ENCODE measurements around the gene ZNF469. TPM values are rescaled to one million over a fixed set of nuclear protein-coding genes. Genes with fewer than 3 reads are reported as not detected.

The ZNF469 gene
- total RNA-seq, 2 experiments from 2014 or later = 1.1 to 1.2 TPM

GRCh38 chr16:88392616-88393015 is 9.9 kb downstream of the ZNF469 start:
- Mint-ChIP-seq H3K27ac (no peak overlapping the region), H3K9me3 (peaks cover 2% of the 10 kb centered on the region), H3K36me3 (no peaks in the 10 kb centered on the region), H3K4me1 (no peaks in the 10 kb centered on the region), H3K4me3 (no peak overlapping the region), H3K27me3 (no peaks in the 10 kb centered on the region)
- ATAC-seq (ENCODE audit: low read depth) = no peak
- no peak for DNase-seq
- POLR2A ChIA-PET = no interaction called here

- Mint-ChIP-seq H3K27ac (no peak overlapping the region), H3K27me3 (no peaks in the 10 kb centered on the region), H3K4me1 (no peaks in the 10 kb centered on the region), H3K4me3 (no peak overlapping the region), H3K36me3 (no peaks in the 10 kb centered on the region), H3K9me3 (peaks cover 3% of the 10 kb centered on the region)
- DNase-seq (no peak), ATAC-seq (ENCODE audit: low read depth) (no peak)
- POLR2A ChIA-PET = no interaction called here
These were observed 10.3 kb downstream of the ZNF469 start for GRCh38 chr16:88393034-88393433.

GRCh38 chr16:88393571-88393970 is 10.8 kb downstream of the ZNF469 start:
- no peak for ATAC-seq (ENCODE audit: low read depth)
- Mint-ChIP-seq H3K4me1 (no peaks in the 10 kb centered on the region), H3K27me3 (no peaks in the 10 kb centered on the region), H3K4me3 (no peak overlapping the region), H3K9me3 (peaks cover 7% of the 10 kb centered on the region), H3K27ac (no peak overlapping the region), H3K36me3 (no peaks in the 10 kb centered on the region)
- POLR2A ChIA-PET = no interaction called here
- DNase-seq = no peak

GRCh38 chr16:88394426-88394825 is 11.7 kb downstream of the ZNF469 start:
- peaks cover 7% of the 10 kb centered on the region for H3K9me3 Mint-ChIP-seq
- H3K27me3 Mint-ChIP-seq = no peaks in the 10 kb centered on the region
- H3K27ac Mint-ChIP-seq = no peak overlapping the region
- no peak overlapping the region for H3K4me3 Mint-ChIP-seq
- POLR2A ChIA-PET = no interaction called here
- DNase-seq = no peak
- H3K4me1 Mint-ChIP-seq = no peaks in the 10 kb centered on the region
- no peaks in the 10 kb centered on the region for H3K36me3 Mint-ChIP-seq
- ATAC-seq (ENCODE audit: low read depth) = no peak

- Mint-ChIP-seq H3K27me3 (no peaks in the 10 kb centered on the region), H3K9me3 (peaks cover 7% of the 10 kb centered on the region), H3K27ac (no peak overlapping the region), H3K4me3 (no peak overlapping the region), H3K4me1 (no peaks in the 10 kb centered on the region), H3K36me3 (no peaks in the 10 kb centered on the region)
- ATAC-seq (ENCODE audit: low read depth) = no peak
- POLR2A ChIA-PET = no interaction called here
- no peak for DNase-seq
These were observed 13.2 kb downstream of the ZNF469 start for GRCh38 chr16:88395669-88396584.

GRCh38 chr16:88398170-88398873 is 15.6 kb downstream of the ZNF469 start:
- POLR2A ChIA-PET = no interaction called here
- Mint-ChIP-seq H3K4me3 (no peak overlapping the region), H3K9me3 (peaks cover 11% of the 10 kb centered on the region), H3K36me3 (no peaks in the 10 kb centered on the region), H3K27ac (no peak overlapping the region), H3K4me1 (no peaks in the 10 kb centered on the region), H3K27me3 (no peaks in the 10 kb centered on the region)
- DNase-seq (no peak), ATAC-seq (ENCODE audit: low read depth) (no peak)

- ATAC-seq (ENCODE audit: low read depth) (no peak), DNase-seq (no peak)
- Mint-ChIP-seq H3K27me3 (no peaks in the 10 kb centered on the region), H3K36me3 (no peaks in the 10 kb centered on the region), H3K4me1 (no peaks in the 10 kb centered on the region), H3K9me3 (peaks cover 11% of the 10 kb centered on the region), H3K4me3 (no peak overlapping the region), H3K27ac (no peak overlapping the region)
- POLR2A ChIA-PET = no interaction called here
These were observed 16.1 kb downstream of the ZNF469 start for GRCh38 chr16:88398874-88399178.

- Mint-ChIP-seq H3K27ac (no peak overlapping the region), H3K27me3 (no peaks in the 10 kb centered on the region), H3K36me3 (no peaks in the 10 kb centered on the region), H3K4me1 (no peaks in the 10 kb centered on the region), H3K9me3 (peaks cover 11% of the 10 kb centered on the region), H3K4me3 (no peak overlapping the region)
- DNase-seq (no peak), ATAC-seq (ENCODE audit: low read depth) (no peak)
- POLR2A ChIA-PET = no interaction called here
These were observed 17.4 kb downstream of the ZNF469 start for GRCh38 chr16:88400186-88400585.

GRCh38 chr16:88401604-88402246 is 19.0 kb downstream of the ZNF469 start:
- POLR2A ChIA-PET = no interaction called here
- no peak overlapping the region for H3K27ac Mint-ChIP-seq
- H3K36me3 Mint-ChIP-seq = no peaks in the 10 kb centered on the region
- H3K27me3 Mint-ChIP-seq = no peaks in the 10 kb centered on the region
- DNase-seq (no peak), ATAC-seq (ENCODE audit: low read depth) (no peak)
- H3K9me3 Mint-ChIP-seq = peaks cover 11% of the 10 kb centered on the region
- no peak overlapping the region for H3K4me3 Mint-ChIP-seq
- H3K4me1 Mint-ChIP-seq = no peaks in the 10 kb centered on the region

GRCh38 chr16:88402551-88403240 is 19.9 kb downstream of the ZNF469 start:
- H3K9me3 Mint-ChIP-seq = peaks cover 9% of the 10 kb centered on the region
- no peaks in the 10 kb centered on the region for H3K27me3 Mint-ChIP-seq
- DNase-seq (no peak), ATAC-seq (ENCODE audit: low read depth) (no peak)
- peaks cover 1% of the 10 kb centered on the region for H3K4me1 Mint-ChIP-seq
- H3K27ac Mint-ChIP-seq = no peak overlapping the region
- H3K4me3 Mint-ChIP-seq = no peak overlapping the region
- no peaks in the 10 kb centered on the region for H3K36me3 Mint-ChIP-seq
- POLR2A ChIA-PET = no interaction called here

GRCh38 chr16:88403794-88404581 is 21.2 kb downstream of the ZNF469 start:
- DNase-seq = no peak
- H3K4me3 Mint-ChIP-seq = no peak overlapping the region
- POLR2A ChIA-PET = no interaction called here
- ATAC-seq (ENCODE audit: low read depth) = no peak
- no peak overlapping the region for H3K27ac Mint-ChIP-seq
- no peaks in the 10 kb centered on the region for H3K36me3 Mint-ChIP-seq
- peaks cover 7% of the 10 kb centered on the region for H3K4me1 Mint-ChIP-seq
- H3K9me3 Mint-ChIP-seq = peaks cover 4% of the 10 kb centered on the region
- no peaks in the 10 kb centered on the region for H3K27me3 Mint-ChIP-seq

- ATAC-seq (ENCODE audit: low read depth) (no peak), DNase-seq (no peak)
- Mint-ChIP-seq H3K4me3 (no peak overlapping the region), H3K4me1 (peaks cover 7% of the 10 kb centered on the region), H3K27me3 (no peaks in the 10 kb centered on the region), H3K27ac (no peak overlapping the region), H3K36me3 (no peaks in the 10 kb centered on the region), H3K9me3 (peaks cover 4% of the 10 kb centered on the region)
- POLR2A ChIA-PET = no interaction called here
These were observed 22.0 kb downstream of the ZNF469 start for GRCh38 chr16:88404769-88405168.

Measured in activated naive CD8-positive, alpha-beta T cell treated with anti-CD3 and anti-CD28 coated beads, Interleukin-2, amount 10 ng/mL, durations not matched to agents 7 days and 5 days (primary cell).